DOHH2 (cell line): ENCODE data around the gene NKAIN2.

Experiments
- H3F3A ChIP-seq: fragments of 200-600 bp; sonication (generic), shearing (Covaris generic); 2 replicates; pipeline ENCODE4 v1.6.0; 2016; ENCODE audit warnings: antibody characterized with exemption, mild to moderate bottlenecking; ENCODE audit not compliant: control insufficient read depth, insufficient read depth
- H3K27ac ChIP-seq: fragments of 200-600 bp; sonication (generic); 2 replicates; pipeline ENCODE4 v1.5.1; 2014; ENCODE audit warnings: low read depth, mild to moderate bottlenecking, low read length, moderate library complexity
- H3K27me3 ChIP-seq: fragments of 200-600 bp; sonication (generic); 2 replicates; pipeline ENCODE4 v1.6.1; 2014; ENCODE audit warnings: mild to moderate bottlenecking, low read length, mixed read lengths; ENCODE audit not compliant: control insufficient read depth
- H3K36me3 ChIP-seq: fragments of 200-600 bp; sonication (generic); 2 replicates; pipeline ENCODE4 v1.6.1; 2014; ENCODE audit warnings: mild to moderate bottlenecking, low read length, moderate library complexity, mixed read lengths; ENCODE audit not compliant: control insufficient read depth
- H3K4me1 ChIP-seq: fragments of 200-600 bp; sonication (generic); 2 replicates; pipeline ENCODE4 v1.6.1; 2014; ENCODE audit warnings: mild to moderate bottlenecking, low read length, mixed read lengths; ENCODE audit not compliant: control insufficient read depth
- H3K4me2 ChIP-seq: fragments of 200-600 bp; sonication (generic); 2 replicates; pipeline ENCODE4 v1.6.0; 2014; ENCODE audit warnings: mild to moderate bottlenecking, low read length, moderate library complexity
- H3K4me3 ChIP-seq: fragments of 200-600 bp; sonication (generic); 2 replicates; pipeline ENCODE4 v1.5.1; 2014; ENCODE audit warnings: mild to moderate bottlenecking, low read length, mixed read lengths
- H3K79me2 ChIP-seq: fragments of 200-600 bp; sonication (generic); 2 replicates; pipeline ENCODE4 v1.6.1; 2014; ENCODE audit warnings: mild to moderate bottlenecking, low read length, mixed read lengths; ENCODE audit not compliant: control insufficient read depth
- H3K9me2 ChIP-seq: fragments of 200-600 bp; sonication (generic); replicated peaks from 2 replicates; pipeline ENCODE4 v1.6.1; 2014; ENCODE audit warnings: mild to moderate bottlenecking, low read length, mixed read lengths; ENCODE audit not compliant: control insufficient read depth
- H3K9me3 ChIP-seq: fragments of 200-600 bp; sonication (generic); 2 replicates; pipeline ENCODE4 v1.6.1; 2014; ENCODE audit warnings: antibody characterized with exemption, low read length, mixed read lengths; ENCODE audit not compliant: control insufficient read depth, insufficient read depth
- H4K20me1 ChIP-seq: fragments of 200-600 bp; sonication (generic); 2 replicates; pipeline ENCODE4 v1.6.0; 2014; ENCODE audit warnings: low read depth, mild to moderate bottlenecking, antibody characterized with exemption, low read length, moderate library complexity; ENCODE audit not compliant: control insufficient read depth, insufficient read depth
- CTCF ChIP-seq: fragments of 200-600 bp; sonication (generic); IDR thresholded peaks from one replicate; pipeline ENCODE4 v1.5.1; 2014; ENCODE audit warnings: antibody characterized with exemption, mild to moderate bottlenecking, low read depth, low read length; ENCODE audit not compliant: poor library complexity, severe bottlenecking
- EZH2phosphoT487 ChIP-seq: fragments of 200-600 bp; sonication (generic); IDR thresholded peaks from 2 replicates; pipeline ENCODE4 v1.6.1; 2017; ENCODE audit warnings: borderline replicate concordance, mild to moderate bottlenecking, antibody characterized with exemption, low read length, moderate library complexity, mixed read lengths

Gene NKAIN2

GRCh38 chr6:123803504-123804013 lies at the start of gene NKAIN2:
NKAIN2 (plus strand) TSS chr6:123803865.
- Histone ChIP-seq H4K20me1 (no peaks in the 10 kb centered on the region), H3K4me3 (no peak within 1 kb of the TSS), H3K4me2 (no peak within 1 kb of the TSS)

GRCh38 chr6:123759472-123759871 lies 44.2 kb upstream of the NKAIN2 start:
- Histone ChIP-seq H3K79me2 (no peaks in the 10 kb centered on the region), H3K4me3 (no peak overlapping the region), H3K4me2 (no peak overlapping the region), H3K4me1 (no peaks in the 10 kb centered on the region), H3K27me3 (no peaks in the 10 kb centered on the region), H3K9me3 (no peaks in the 10 kb centered on the region; the same call in 1 of the 2 replicates), H3K9me2 (no peaks in the 10 kb centered on the region), H4K20me1 (no peaks in the 10 kb centered on the region), H3F3A (no peaks in the 10 kb centered on the region), H3K27ac (no peak overlapping the region), H3K36me3 (no peaks in the 10 kb centered on the region)
- TF ChIP-seq EZH2phosphoT487 (no peak), CTCF (no peak)

More at GRCh38 chr6:123803504-123804013, at the start of gene NKAIN2:
- H3K4me1 ChIP-seq = no peaks in the 10 kb centered on the region
- no peaks in the 10 kb centered on the region for H3K9me3 ChIP-seq
- H3F3A ChIP-seq = no peaks in the 10 kb centered on the region
- peaks cover 20% of the 10 kb centered on the region for H3K27me3 ChIP-seq
- H3K9me2 ChIP-seq = no peaks in the 10 kb centered on the region
- H3K27ac ChIP-seq = no peak within 1 kb of the TSS
- no peaks in the 10 kb centered on the region for H3K36me3 ChIP-seq
- TF ChIP-seq CTCF = no peak
- TF ChIP-seq EZH2phosphoT487 = no peak
- H3K79me2 ChIP-seq = no peaks in the 10 kb centered on the region

GRCh38 chr6:123763904-123764303 lies 39.8 kb upstream of the NKAIN2 start:
- Histone ChIP-seq H3K4me2 (no peak overlapping the region), H3K79me2 (no peaks in the 10 kb centered on the region), H3K9me3 (no peaks in the 10 kb centered on the region; the same call in 1 of the 2 replicates), H4K20me1 (no peaks in the 10 kb centered on the region), H3K9me2 (no peaks in the 10 kb centered on the region), H3K36me3 (no peaks in the 10 kb centered on the region), H3K4me1 (no peaks in the 10 kb centered on the region), H3K27me3 (no peaks in the 10 kb centered on the region), H3K4me3 (no peak overlapping the region), H3K27ac (no peak overlapping the region), H3F3A (no peaks in the 10 kb centered on the region)
- TF ChIP-seq EZH2phosphoT487 (no peak), CTCF (no peak)
